PFSK-1 (cell line): ENCODE data around the gene TMEM26.

Experiments used
- FOXP2 ChIP-seq: optimal IDR thresholded peaks from 2 replicates; pipeline ENCODE3; 2011; ENCODE audit warnings: borderline replicate concordance, control low read depth, inconsistent platforms; ENCODE audit not compliant: insufficient read depth; ENCODE audit errors: extremely low read length, extremely low read depth
- POLR2AphosphoS5 ChIP-seq: IDR thresholded peaks from 2 replicates; pipeline ENCODE4 v1.6.1; 2012; ENCODE audit warnings: low read depth, mild to moderate bottlenecking, control low read depth, low read length, moderate library complexity
- SIN3A ChIP-seq: IDR thresholded peaks from 2 replicates; pipeline ENCODE4 v1.6.1; 2012; ENCODE audit warnings: mild to moderate bottlenecking, low read length, moderate library complexity, borderline replicate concordance; ENCODE audit not compliant: insufficient read depth
- TAF1 ChIP-seq: IDR thresholded peaks from 2 replicates; pipeline ENCODE4 v1.6.1; 2012; ENCODE audit warnings: low read length, control low read depth, borderline replicate concordance; ENCODE audit not compliant: insufficient read depth
- TF ChIP-seq, protein P1 (sequence below), 2 experiments: IDR thresholded peaks; 2 replicates each; pipeline versions ENCODE4 v1.6.1 to v1.8.0; 2011 to 2012; ENCODE audit warnings: low read depth in 2 of 2, low read length in 2 of 2, control low read depth in 1 of 2, inconsistent platforms in 1 of 2, mild to moderate bottlenecking in 1 of 2, moderate library complexity in 1 of 2; ENCODE audit not compliant: insufficient read depth in 1 of 2

The TMEM26 gene

DNA sequence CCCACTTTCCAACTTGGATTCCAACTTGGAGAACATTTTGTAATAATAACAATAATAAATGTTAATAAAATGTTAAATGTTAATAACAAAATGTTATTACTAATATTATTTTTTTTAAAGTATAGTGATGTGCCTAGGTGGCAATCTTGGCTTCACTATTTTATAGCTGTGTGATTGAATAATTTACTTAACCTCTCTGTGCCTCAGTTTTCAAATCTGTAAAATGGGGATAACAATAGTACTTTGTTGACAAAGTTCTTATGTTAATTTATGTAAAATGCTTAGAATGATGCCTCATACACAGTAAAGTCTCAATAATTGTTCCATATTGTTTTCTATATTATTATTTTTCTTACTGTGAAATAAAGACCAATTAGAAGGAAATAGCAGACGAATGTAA, 23.3 kb upstream of the TMEM26 start:
- no peak for TF ChIP-seq SIN3A
- no peak for TF ChIP-seq FOXP2
- TF ChIP-seq, protein P1, sequence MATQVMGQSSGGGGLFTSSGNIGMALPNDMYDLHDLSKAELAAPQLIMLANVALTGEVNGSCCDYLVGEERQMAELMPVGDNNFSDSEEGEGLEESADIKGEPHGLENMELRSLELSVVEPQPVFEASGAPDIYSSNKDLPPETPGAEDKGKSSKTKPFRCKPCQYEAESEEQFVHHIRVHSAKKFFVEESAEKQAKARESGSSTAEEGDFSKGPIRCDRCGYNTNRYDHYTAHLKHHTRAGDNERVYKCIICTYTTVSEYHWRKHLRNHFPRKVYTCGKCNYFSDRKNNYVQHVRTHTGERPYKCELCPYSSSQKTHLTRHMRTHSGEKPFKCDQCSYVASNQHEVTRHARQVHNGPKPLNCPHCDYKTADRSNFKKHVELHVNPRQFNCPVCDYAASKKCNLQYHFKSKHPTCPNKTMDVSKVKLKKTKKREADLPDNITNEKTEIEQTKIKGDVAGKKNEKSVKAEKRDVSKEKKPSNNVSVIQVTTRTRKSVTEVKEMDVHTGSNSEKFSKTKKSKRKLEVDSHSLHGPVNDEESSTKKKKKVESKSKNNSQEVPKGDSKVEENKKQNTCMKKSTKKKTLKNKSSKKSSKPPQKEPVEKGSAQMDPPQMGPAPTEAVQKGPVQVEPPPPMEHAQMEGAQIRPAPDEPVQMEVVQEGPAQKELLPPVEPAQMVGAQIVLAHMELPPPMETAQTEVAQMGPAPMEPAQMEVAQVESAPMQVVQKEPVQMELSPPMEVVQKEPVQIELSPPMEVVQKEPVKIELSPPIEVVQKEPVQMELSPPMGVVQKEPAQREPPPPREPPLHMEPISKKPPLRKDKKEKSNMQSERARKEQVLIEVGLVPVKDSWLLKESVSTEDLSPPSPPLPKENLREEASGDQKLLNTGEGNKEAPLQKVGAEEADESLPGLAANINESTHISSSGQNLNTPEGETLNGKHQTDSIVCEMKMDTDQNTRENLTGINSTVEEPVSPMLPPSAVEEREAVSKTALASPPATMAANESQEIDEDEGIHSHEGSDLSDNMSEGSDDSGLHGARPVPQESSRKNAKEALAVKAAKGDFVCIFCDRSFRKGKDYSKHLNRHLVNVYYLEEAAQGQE (IDR thresholded peaks at IDR 0.05; ENCODE audit: insufficient read depth in 1 of 2, low read depth in 2 of 2, low read length in 2 of 2): no peak
- TF ChIP-seq TAF1: no peak

DNA sequence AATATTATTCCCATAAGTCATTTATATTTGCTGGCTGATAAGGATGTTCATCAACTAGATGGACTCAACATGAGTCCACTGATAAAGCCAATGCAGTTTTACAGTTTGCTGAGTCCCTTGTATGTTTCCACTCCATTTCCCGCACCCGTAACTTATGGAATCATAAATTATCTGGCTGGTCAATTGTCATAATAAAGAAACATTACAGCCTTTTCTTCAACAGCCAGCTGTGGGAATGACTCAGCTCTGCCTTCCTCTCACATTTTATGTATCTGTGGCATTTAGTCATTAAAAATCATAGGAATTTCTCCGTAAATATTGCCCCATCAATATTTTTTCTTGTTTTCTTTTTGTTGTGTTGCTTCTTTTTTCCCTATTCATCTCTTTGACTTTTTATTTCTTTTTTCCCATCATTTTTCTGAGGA, 22.3 kb upstream of the TMEM26 start:
- TF ChIP-seq, protein P1 (IDR thresholded peaks at IDR 0.05; ENCODE audit: insufficient read depth in 1 of 2, low read depth in 2 of 2, low read length in 2 of 2): no peak
- TF ChIP-seq SIN3A: no peak
- no peak for TF ChIP-seq TAF1
- TF ChIP-seq FOXP2: no peak
- TF ChIP-seq POLR2AphosphoS5: no peak

DNA sequence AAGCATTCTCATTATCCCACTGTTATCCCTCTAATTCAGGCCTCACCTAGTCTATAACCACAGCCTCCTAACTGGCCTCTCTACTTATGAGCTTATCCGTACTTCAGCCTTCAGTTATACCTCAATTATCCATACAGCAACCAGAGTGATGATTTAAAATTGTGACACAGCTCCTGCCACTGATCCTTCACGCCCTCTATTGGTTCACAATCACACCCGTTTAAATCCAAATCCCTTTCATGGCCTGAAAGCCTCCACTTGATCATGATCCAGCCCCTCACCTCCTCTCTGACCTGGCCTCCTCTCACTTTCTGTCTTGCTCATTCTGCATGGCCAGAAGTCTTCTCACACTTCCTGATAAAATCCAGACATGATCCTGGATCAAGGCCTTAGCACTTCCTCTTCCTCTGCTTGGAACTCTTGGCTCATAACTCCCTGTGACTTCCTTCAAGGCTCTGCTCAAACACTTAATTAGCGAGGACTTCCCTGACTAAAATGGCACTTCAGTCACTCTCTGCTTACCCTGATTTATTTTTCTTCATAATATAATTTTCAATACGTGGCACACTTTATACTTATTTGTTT, 19.0 kb upstream of the TMEM26 start:
- no peak for TF ChIP-seq POLR2AphosphoS5
- no peak for TF ChIP-seq FOXP2
- TF ChIP-seq, protein P1 (IDR thresholded peaks at IDR 0.05; ENCODE audit: insufficient read depth in 1 of 2, low read depth in 2 of 2, low read length in 2 of 2): no peak
- no peak for TF ChIP-seq TAF1

DNA sequence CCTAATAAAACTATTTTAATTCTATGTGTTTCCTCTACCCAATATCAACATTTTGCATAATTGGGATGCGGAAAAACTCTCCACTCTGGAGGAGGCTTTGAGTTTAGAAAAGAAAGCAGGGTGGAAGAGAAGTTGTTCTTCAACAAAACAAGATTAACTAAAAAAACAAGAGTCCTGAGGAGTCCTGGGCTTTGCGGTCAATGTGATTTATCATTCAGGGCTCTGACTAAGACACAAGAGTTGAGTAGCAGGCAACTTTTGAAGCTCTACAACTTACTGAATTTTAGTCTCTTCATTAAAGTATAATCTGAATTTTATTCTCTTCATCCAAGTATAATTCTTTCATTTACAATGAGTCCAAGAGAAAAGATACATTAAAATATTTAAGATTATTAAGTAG, 18.3 kb upstream of the TMEM26 start:
- TF ChIP-seq FOXP2 (no peak), SIN3A (no peak), TAF1 (no peak), POLR2AphosphoS5 (no peak)
- TF ChIP-seq, protein P1 (IDR thresholded peaks at IDR 0.05; ENCODE audit: insufficient read depth in 1 of 2, low read depth in 2 of 2, low read length in 2 of 2): no peak

DNA sequence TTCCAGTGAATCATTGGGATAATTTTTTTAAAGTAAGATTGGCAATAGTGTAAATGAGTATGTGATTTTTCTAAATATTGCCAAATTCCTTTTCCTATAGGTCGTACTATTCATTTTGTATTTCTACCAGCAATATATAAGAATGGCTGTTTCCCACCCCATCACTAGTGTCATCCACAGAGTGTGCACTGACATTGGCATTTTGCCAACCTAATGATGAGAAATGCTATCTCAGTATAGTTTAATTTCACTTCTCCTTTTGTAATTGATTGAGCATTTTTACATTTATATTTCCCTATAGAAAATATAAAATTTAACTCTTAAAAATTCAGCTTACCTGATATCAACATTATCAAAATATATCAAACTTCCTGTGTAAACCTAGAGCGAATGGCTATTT, 17.6 kb upstream of the TMEM26 start:
- TF ChIP-seq TAF1: no peak
- TF ChIP-seq POLR2AphosphoS5: no peak
- TF ChIP-seq FOXP2: no peak
- TF ChIP-seq, protein P1 (IDR thresholded peaks at IDR 0.05; ENCODE audit: insufficient read depth in 1 of 2, low read depth in 2 of 2, low read length in 2 of 2): no peak
- no peak for TF ChIP-seq SIN3A
